Measurements from ENCODE around the gene KCNMA1.

KCNMA1 gene

GRCh38 chr10:76981251-76981650 is 656.4 kb downstream of the KCNMA1 start:
- DNase-seq = no peak

- DNase-seq = no peak
Observed at GRCh38 chr10:76977901-76978300, 659.7 kb downstream of the KCNMA1 start.

GRCh38 chr10:76977046-76977445 is 660.6 kb downstream of the KCNMA1 start:
- DNase-seq = no peak

GRCh38 chr10:76976142-76976541 is 661.5 kb downstream of the KCNMA1 start:
- no peak for DNase-seq

- DNase-seq = no peak
Observed at GRCh38 chr10:76975126-76975525, 662.5 kb downstream of the KCNMA1 start.

GRCh38 chr10:76974017-76974691 is 663.5 kb downstream of the KCNMA1 start:
- DNase-seq = no peak

- DNase-seq = no peak
Observed at GRCh38 chr10:76973091-76974016, 664.3 kb downstream of the KCNMA1 start.

- no peak for DNase-seq
Observed at GRCh38 chr10:76972541-76972940, 665.1 kb downstream of the KCNMA1 start.

GRCh38 chr10:76971547-76972170 is 665.9 kb downstream of the KCNMA1 start:
- DNase-seq = no peak

GRCh38 chr10:76970711-76971519 is 666.7 kb downstream of the KCNMA1 start:
- no peak for DNase-seq

- DNase-seq = no peak
Observed at GRCh38 chr10:76969366-76969948, 668.2 kb downstream of the KCNMA1 start.

GRCh38 chr10:76968483-76968882 is 669.1 kb downstream of the KCNMA1 start:
- no peak for DNase-seq

- DNase-seq = no peak
Observed at GRCh38 chr10:76962851-76963250, 674.8 kb downstream of the KCNMA1 start.

- DNase-seq = no peak
Observed at GRCh38 chr10:76961841-76962240, 675.8 kb downstream of the KCNMA1 start.

- DNase-seq = no peak
Observed at GRCh38 chr10:76959111-76959510, 678.5 kb downstream of the KCNMA1 start.

GRCh38 chr10:76954838-76955237 is 682.8 kb downstream of the KCNMA1 start:
- DNase-seq = no peak

- DNase-seq = no peak
Observed at GRCh38 chr10:76950354-76950753, 687.3 kb downstream of the KCNMA1 start.

GRCh38 chr10:76946270-76946669 is 691.3 kb downstream of the KCNMA1 start:
- no peak for DNase-seq

GRCh38 chr10:76945166-76945565 is 692.4 kb downstream of the KCNMA1 start:
- no peak for DNase-seq

- no peak for DNase-seq
Observed at GRCh38 chr10:76944640-76945039, 693.0 kb downstream of the KCNMA1 start.

- no peak for DNase-seq
Observed at GRCh38 chr10:76942628-76943416, 694.8 kb downstream of the KCNMA1 start.

Measured in stimulated activated naive CD4-positive, alpha-beta T cell treated with Interleukin-2 at 50 U/mL for 16 hours (primary cell).